Measurements from ENCODE around the gene SOHLH1.

Gene SOHLH1

GRCh38 chr9:135739271-135740220, 40.3 kb upstream of the SOHLH1 start:
- TF ChIP-seq LEF1 (IDR thresholded peaks at IDR 0.05; ENCODE audit: borderline replicate concordance) (no peak), FOXA1 (IDR thresholded peaks at IDR 0.05) (no peak), ZNF384 (IDR thresholded peaks at IDR 0.05) (no peak), ARNT (IDR thresholded peaks at IDR 0.05) (no peak), FOXM1 (IDR thresholded peaks at IDR 0.05; ENCODE audit: borderline replicate concordance) (no peak), FOXK2 (IDR thresholded peaks at IDR 0.05) (no peak), ELF4 (IDR thresholded peaks at IDR 0.05) (no peak), SP1 (IDR thresholded peaks at IDR 0.05) (no peak)
- no peak for DNase-seq (ENCODE audit: extremely low spot score)
- POLR2A ChIA-PET = no interaction called here
- CTCF ChIA-PET = no interaction called here

- ChIA-PET CTCF (interaction anchor here (0.6 kb wide), 1 partner anchor 36 kb away, joined by 4 read pairs; the partner anchor contains the start of gene KCNT1), POLR2A (no interaction called here)
- DNase-seq (ENCODE audit: extremely low spot score) = no peak
- TF ChIP-seq TARDBP (IDR thresholded peaks at IDR 0.05) (no peak), L3MBTL2 (conservative IDR thresholded peaks at IDR 0.05) (no peak), HDGF (IDR thresholded peaks at IDR 0.05; ENCODE audit: borderline replicate concordance) (no peak), FOXM1 (IDR thresholded peaks at IDR 0.05; ENCODE audit: borderline replicate concordance) (no peak), ARNT (IDR thresholded peaks at IDR 0.05) (no peak), ELF4 (IDR thresholded peaks at IDR 0.05) (no peak), LEF1 (IDR thresholded peaks at IDR 0.05; ENCODE audit: borderline replicate concordance) (no peak), ZNF384 (IDR thresholded peaks at IDR 0.05) (no peak)
Observed at GRCh38 chr9:135737840-135738521, 38.7 kb upstream of the SOHLH1 start.

GRCh38 chr9:135736979-135737839, 37.9 kb upstream of the SOHLH1 start:
- TF ChIP-seq SUZ12 (IDR thresholded peaks at IDR 0.05) (no peak), PKNOX1 (IDR thresholded peaks at IDR 0.05) (no peak), ARNT (IDR thresholded peaks at IDR 0.05) (no peak), FOXA1 (IDR thresholded peaks at IDR 0.05) (no peak), FOXM1 (IDR thresholded peaks at IDR 0.05; ENCODE audit: borderline replicate concordance) (no peak), TARDBP (IDR thresholded peaks at IDR 0.05) (no peak), BHLHE40 (IDR thresholded peaks at IDR 0.05; ENCODE audit: borderline replicate concordance) (no peak), NFRKB (IDR thresholded peaks at IDR 0.05) (no peak), HDGF (IDR thresholded peaks at IDR 0.05; ENCODE audit: borderline replicate concordance) (no peak), FOXK2 (IDR thresholded peaks at IDR 0.05) (no peak), SP1 (IDR thresholded peaks at IDR 0.05) (no peak), LEF1 (IDR thresholded peaks at IDR 0.05; ENCODE audit: borderline replicate concordance) (no peak), L3MBTL2 (conservative IDR thresholded peaks at IDR 0.05) (no peak)
- ChIA-PET POLR2A (no interaction called here), CTCF (interaction anchor here (0.6 kb wide), 1 partner anchor 35 kb away, joined by 4 read pairs; the partner anchor contains the start of gene KCNT1)
- DNase-seq (ENCODE audit: extremely low spot score) = no peak

GRCh38 chr9:135736272-135736978, 37.1 kb upstream of the SOHLH1 start:
- ChIA-PET CTCF (no interaction called here), POLR2A (no interaction called here)
- DNase-seq (ENCODE audit: extremely low spot score) = no peak
- TF ChIP-seq L3MBTL2 (conservative IDR thresholded peaks at IDR 0.05) (no peak), FOXM1 (IDR thresholded peaks at IDR 0.05; ENCODE audit: borderline replicate concordance) (no peak), HDGF (IDR thresholded peaks at IDR 0.05; ENCODE audit: borderline replicate concordance) (no peak), PKNOX1 (IDR thresholded peaks at IDR 0.05) (no peak), BHLHE40 (IDR thresholded peaks at IDR 0.05; ENCODE audit: borderline replicate concordance) (no peak), LEF1 (IDR thresholded peaks at IDR 0.05; ENCODE audit: borderline replicate concordance) (no peak)

- no peak for DNase-seq (ENCODE audit: extremely low spot score)
- TF ChIP-seq NFRKB (IDR thresholded peaks at IDR 0.05) (no peak), CTBP1 (IDR thresholded peaks at IDR 0.05; ENCODE audit: borderline replicate concordance) (no peak), ZNF384 (IDR thresholded peaks at IDR 0.05) (no peak), SP1 (IDR thresholded peaks at IDR 0.05) (no peak), LEF1 (IDR thresholded peaks at IDR 0.05; ENCODE audit: borderline replicate concordance) (no peak)
- CTCF ChIA-PET = no interaction called here
- POLR2A ChIA-PET = no interaction called here
Observed at GRCh38 chr9:135734616-135735144, 35.4 kb upstream of the SOHLH1 start.

Data from HEK293T (cell line).